DMS79 (cell line): Measurements from ENCODE around the gene CDHR5.

ENCODE experiments used
- DNase-seq: peaks from one replicate; lab custom pipeline; 2025; lab: John Stamatoyannopoulos, UW

CDHR5 gene

GRCh38 chr11:610146-610801 lies 14.5 kb downstream of the CDHR5 start:
- DNase-seq, result no peak

DNA sequence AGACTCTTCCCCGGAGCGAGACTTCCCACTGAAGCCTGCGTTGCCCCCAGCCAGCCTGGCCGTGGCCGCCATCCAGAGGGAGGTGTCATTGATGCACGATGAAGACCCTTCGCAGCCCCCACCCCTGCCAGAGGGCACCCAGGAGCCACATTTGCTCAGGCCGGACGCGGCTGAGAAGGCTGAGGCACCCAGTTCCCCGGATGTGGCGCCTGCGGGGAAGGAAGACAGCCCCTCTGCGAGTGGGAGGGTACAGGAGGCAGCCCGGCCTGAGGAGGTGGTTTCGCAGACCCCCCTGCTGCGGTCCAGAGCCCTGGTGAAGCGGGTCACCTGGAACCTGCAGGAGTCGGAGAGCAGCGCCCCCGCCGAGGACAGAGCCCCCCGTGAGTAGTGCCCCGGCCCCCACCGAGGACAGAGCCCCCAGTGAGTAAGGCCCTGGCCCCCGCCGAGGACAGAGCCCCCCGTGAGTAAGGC lies 15.4 kb downstream of the CDHR5 start:
- DNase-seq, result no peak

GRCh38 chr11:608791-609251 lies 15.9 kb downstream of the CDHR5 start:
- DNase-seq, result no peak

- no peak for DNase-seq
Observed at GRCh38 chr11:607971-608659, 16.6 kb downstream of the CDHR5 start.

GRCh38 chr11:607020-607780 lies 17.6 kb downstream of the CDHR5 start:
- no peak for DNase-seq

- DNase-seq, result no peak
Observed at GRCh38 chr11:606245-606644, 18.5 kb downstream of the CDHR5 start.

DNA sequence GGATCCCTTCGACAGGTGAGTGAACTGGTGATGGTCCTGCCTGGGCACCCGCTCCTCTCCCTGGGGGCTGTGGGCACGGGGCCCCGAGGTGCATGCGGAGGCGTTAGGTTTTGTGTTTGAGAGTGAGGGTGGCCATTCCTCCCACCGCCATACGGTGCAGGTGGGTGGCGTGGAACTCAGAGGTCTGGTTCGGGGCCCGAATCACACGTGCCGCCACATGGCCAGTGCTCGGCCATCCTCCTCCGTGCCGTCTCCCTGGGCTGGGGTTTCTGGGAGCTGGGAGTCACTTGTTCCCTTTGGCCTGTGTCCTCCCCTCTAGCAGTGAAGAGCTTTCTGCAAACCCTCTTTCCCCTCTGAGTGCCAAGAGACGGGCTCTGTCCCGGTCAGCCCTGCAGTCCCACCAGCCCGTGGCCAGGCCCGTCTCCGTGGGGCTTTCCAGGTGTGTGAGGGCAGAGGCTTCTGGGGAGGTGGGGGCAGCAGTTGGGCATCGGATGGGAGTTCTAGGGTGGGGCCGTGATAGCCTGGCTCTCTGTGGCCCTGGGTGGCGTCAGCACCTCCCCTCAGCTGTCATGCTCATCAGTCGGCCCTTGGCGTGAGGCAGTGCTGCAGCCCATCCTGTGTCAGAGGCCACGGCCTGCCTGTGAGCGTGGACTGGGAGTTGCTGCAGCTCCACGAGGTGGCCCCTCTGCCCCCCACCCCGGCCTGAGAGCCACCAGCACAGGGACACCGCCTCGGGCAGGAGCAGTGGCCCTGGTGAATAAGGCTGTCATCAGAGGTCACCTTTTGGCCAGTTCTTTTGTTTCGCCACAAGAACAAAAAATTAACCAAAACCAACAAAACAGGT lies 19.2 kb downstream of the CDHR5 start:
- no peak for DNase-seq

DNA sequence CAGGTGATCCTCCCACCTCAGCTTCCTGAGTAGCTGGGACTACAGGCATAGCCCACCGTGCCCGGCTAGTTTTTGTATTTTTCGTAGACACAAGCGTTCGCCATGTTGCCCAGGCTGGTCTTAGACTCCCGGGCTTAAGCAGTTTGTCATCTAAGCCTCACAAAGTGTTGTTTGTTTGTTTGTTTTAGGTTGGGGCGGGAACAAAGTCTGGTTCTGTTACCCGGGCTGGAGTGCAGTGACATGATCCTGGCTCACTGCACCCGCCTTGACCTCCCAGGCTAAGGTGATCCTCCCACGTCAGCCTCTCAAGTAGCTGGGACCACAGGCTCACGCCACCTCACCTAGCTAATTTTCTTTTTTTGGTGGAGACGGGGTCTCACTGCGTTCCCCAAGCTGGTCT lies 21.6 kb downstream of the CDHR5 start:
- DNase-seq, result no peak

- no peak for DNase-seq
Observed at GRCh38 chr11:601573-602245, 23.0 kb downstream of the CDHR5 start.

- no peak for DNase-seq
Observed at GRCh38 chr11:598005-598680, 26.6 kb downstream of the CDHR5 start.

- no peak for DNase-seq
Observed at GRCh38 chr11:597166-597725, 27.5 kb downstream of the CDHR5 start.

DNA sequence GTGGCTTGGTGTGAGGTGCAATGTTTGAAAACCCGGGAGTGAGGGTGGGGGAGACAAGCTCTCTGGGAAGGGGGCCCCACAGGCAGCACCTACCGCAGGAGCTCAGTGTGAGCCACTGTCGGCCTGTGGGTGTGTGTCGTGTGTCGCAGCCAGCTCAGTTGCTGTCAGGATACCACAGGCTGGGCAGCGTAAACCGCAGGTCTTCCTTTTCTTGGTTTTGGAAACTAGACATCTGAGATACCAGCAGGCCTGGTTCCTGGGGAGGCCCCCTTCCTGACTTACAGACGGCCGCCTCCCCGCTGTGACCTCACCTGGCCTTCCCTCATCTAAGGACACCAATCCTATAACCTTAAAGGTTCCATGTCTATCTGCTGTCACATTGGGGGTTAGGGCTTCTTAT lies 28.4 kb downstream of the CDHR5 start:
- DNase-seq, result no peak

GRCh38 chr11:595400-595799 lies 29.4 kb downstream of the CDHR5 start:
- no peak for DNase-seq

GRCh38 chr11:593347-593746 lies 31.4 kb downstream of the CDHR5 start:
- DNase-seq, result no peak

DNA sequence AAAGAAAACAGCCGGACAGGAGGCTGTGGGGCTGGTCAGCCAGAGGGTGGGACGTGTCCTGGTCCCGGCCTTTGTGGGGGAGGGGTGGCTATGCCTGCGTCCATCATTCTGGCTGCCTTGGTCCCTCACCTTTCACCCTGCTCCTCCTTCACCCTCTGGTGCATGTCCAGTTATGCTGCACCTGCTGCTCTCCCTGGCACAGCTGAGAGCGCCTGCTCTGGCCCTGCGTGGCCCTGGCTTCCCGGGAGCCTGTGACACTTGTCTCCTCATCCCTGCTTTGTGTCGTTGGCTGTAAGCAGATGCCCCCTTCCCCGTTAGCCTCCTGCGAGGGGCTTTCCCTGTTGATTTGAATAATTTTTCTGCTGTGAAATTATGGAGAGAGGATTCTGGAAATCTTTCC lies 31.8 kb downstream of the CDHR5 start:
- DNase-seq, result no peak

GRCh38 chr11:592501-592900 lies 32.3 kb downstream of the CDHR5 start:
- DNase-seq, result no peak

GRCh38 chr11:590997-591396 lies 33.8 kb downstream of the CDHR5 start:
- DNase-seq, result no peak

- no peak for DNase-seq
Observed at GRCh38 chr11:589798-590197, 35.0 kb downstream of the CDHR5 start.

DNA sequence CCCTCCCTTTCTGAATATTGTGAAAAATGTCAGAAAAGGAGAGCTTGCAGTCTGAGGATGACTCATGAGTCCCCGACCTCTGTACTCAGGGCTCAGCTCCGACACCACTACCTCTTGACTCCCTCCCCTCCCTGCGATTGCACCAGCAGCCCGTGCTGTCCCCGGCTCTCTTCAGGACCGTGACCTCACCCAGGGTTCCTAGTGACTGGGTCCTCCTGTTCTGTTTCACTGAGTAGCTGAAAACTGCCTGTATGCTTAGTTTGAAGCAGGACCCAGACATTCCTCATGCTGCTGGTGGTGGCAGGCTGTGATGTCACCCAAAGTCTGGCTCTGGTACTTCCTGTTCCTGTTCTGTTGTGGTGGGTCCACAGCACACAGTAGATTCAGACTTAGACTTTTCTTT lies 36.8 kb downstream of the CDHR5 start:
- DNase-seq, result no peak

GRCh38 chr11:587546-587945 lies 37.2 kb downstream of the CDHR5 start:
- no peak for DNase-seq
